ENCODE measurements around the gene DUSP28. TPM values are rescaled to one million over a fixed set of nuclear protein-coding genes. Genes with fewer than 3 reads are reported as not detected.

DUSP28 gene
- total and polyA plus RNA-seq, 2 of the 13 experiments (the other 11 are each of a cell fraction or from before 2014, with no cell fraction given) = 5.2 to 8.6 TPM

DNA sequence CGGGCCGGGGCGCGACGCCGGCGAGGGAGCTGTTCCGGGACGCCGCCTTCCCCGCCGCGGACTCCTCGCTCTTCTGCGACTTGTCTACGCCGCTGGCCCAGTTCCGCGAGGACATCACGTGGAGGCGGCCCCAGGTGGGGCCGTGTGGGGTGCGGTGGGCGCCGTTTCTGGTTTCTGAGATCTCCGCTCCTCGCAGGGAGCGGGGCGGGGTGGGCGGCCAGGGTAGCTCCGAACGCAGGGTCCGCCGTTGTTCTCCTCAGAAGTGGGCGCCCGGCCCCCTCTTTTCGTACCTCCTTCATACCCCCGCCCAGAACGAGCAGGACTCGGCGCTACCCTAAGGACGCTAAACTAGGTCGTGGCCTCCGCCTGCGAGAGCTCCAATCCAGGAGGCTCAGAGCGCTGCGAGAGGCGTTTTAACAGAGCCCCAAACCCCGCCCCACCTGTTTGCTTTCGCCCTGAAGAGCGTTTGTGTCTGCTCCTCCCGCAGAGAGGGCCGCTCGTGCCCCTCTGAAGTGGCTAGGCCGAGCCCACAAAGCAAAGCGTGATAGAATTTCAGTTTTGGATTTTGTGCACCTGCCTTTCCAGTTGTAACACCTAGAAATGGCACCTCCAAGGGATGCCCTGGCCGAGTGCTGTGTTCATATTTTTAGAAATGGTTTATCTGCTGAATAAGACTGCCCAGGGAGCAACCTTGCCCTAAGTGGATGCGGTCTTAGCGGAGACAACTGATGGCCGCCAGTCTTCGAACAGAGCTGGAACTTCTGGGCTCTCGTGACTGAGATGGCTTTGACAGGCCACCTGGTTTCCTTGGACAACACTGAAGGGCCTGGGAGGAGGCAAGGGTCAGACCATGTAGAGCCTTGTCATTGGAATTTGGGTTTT, 27.0 kb downstream of the DUSP28 start (continued):
- TF ChIP-seq, protein P1, sequence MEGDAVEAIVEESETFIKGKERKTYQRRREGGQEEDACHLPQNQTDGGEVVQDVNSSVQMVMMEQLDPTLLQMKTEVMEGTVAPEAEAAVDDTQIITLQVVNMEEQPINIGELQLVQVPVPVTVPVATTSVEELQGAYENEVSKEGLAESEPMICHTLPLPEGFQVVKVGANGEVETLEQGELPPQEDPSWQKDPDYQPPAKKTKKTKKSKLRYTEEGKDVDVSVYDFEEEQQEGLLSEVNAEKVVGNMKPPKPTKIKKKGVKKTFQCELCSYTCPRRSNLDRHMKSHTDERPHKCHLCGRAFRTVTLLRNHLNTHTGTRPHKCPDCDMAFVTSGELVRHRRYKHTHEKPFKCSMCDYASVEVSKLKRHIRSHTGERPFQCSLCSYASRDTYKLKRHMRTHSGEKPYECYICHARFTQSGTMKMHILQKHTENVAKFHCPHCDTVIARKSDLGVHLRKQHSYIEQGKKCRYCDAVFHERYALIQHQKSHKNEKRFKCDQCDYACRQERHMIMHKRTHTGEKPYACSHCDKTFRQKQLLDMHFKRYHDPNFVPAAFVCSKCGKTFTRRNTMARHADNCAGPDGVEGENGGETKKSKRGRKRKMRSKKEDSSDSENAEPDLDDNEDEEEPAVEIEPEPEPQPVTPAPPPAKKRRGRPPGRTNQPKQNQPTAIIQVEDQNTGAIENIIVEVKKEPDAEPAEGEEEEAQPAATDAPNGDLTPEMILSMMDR (CRISPR knock-in tag; IDR thresholded peaks at IDR 0.05) = peak; percentile 16
- no peak for TF ChIP-seq ZNF777 (CRISPR knock-in tag; IDR thresholded peaks at IDR 0.05)
- TF ChIP-seq ZFP36L2 (CRISPR knock-in tag; IDR thresholded peaks at IDR 0.05) = no peak
- peak; percentile 8; the same call in 1 of the 2 replicates for TF ChIP-seq ZNF446 (CRISPR knock-in tag; IDR thresholded peaks at IDR 0.05)
- TF ChIP-seq, protein P2, sequence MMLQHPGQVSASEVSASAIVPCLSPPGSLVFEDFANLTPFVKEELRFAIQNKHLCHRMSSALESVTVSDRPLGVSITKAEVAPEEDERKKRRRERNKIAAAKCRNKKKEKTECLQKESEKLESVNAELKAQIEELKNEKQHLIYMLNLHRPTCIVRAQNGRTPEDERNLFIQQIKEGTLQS (CRISPR knock-in tag; IDR thresholded peaks at IDR 0.05) = no peak; the same call in 1 of the 2 replicates
- no peak for TF ChIP-seq PAF1 (CRISPR knock-in tag; IDR thresholded peaks at IDR 0.05)
- TF ChIP-seq FOXJ3 (CRISPR knock-in tag; IDR thresholded peaks at IDR 0.05; ENCODE audit: borderline replicate concordance) = no peak
- no peak for TF ChIP-seq RBM22 (optimal IDR thresholded peaks at IDR 0.05; ENCODE audit: low read length)
- peak; percentile 19; the same call in 1 of the 2 replicates for TF ChIP-seq CBFB (CRISPR knock-in tag; IDR thresholded peaks at IDR 0.05)
- no peak for TF ChIP-seq NFRKB (IDR thresholded peaks at IDR 0.05)
- peak; percentile 90; the same call in 1 of the 2 replicates for TF ChIP-seq CCDC6 (CRISPR knock-in tag; IDR thresholded peaks at IDR 0.05)
- TF ChIP-seq, protein P3, sequence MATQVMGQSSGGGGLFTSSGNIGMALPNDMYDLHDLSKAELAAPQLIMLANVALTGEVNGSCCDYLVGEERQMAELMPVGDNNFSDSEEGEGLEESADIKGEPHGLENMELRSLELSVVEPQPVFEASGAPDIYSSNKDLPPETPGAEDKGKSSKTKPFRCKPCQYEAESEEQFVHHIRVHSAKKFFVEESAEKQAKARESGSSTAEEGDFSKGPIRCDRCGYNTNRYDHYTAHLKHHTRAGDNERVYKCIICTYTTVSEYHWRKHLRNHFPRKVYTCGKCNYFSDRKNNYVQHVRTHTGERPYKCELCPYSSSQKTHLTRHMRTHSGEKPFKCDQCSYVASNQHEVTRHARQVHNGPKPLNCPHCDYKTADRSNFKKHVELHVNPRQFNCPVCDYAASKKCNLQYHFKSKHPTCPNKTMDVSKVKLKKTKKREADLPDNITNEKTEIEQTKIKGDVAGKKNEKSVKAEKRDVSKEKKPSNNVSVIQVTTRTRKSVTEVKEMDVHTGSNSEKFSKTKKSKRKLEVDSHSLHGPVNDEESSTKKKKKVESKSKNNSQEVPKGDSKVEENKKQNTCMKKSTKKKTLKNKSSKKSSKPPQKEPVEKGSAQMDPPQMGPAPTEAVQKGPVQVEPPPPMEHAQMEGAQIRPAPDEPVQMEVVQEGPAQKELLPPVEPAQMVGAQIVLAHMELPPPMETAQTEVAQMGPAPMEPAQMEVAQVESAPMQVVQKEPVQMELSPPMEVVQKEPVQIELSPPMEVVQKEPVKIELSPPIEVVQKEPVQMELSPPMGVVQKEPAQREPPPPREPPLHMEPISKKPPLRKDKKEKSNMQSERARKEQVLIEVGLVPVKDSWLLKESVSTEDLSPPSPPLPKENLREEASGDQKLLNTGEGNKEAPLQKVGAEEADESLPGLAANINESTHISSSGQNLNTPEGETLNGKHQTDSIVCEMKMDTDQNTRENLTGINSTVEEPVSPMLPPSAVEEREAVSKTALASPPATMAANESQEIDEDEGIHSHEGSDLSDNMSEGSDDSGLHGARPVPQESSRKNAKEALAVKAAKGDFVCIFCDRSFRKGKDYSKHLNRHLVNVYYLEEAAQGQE (IDR thresholded peaks at IDR 0.05; ENCODE audit: borderline replicate concordance in 1 of 2, low read depth in 1 of 2, low read length in 2 of 2) = no peak
- no peak for TF ChIP-seq ZNF441 (CRISPR knock-in tag; IDR thresholded peaks at IDR 0.05; ENCODE audit: borderline replicate concordance)
- 0 out of 2 replicates have a peak, but pooled peaks have one; percentile 85 for TF ChIP-seq ZNF251 (CRISPR knock-in tag; IDR thresholded peaks at IDR 0.05)
- peak; percentile 36; the same call in 1 of the 2 replicates for TF ChIP-seq MEF2D (CRISPR knock-in tag; IDR thresholded peaks at IDR 0.05)
- TF ChIP-seq RARG (CRISPR knock-in tag; IDR thresholded peaks at IDR 0.05; ENCODE audit: low read depth) = 0 out of 2 replicates have a peak, but pooled peaks have one; percentile 1
- TF ChIP-seq, protein P4, sequence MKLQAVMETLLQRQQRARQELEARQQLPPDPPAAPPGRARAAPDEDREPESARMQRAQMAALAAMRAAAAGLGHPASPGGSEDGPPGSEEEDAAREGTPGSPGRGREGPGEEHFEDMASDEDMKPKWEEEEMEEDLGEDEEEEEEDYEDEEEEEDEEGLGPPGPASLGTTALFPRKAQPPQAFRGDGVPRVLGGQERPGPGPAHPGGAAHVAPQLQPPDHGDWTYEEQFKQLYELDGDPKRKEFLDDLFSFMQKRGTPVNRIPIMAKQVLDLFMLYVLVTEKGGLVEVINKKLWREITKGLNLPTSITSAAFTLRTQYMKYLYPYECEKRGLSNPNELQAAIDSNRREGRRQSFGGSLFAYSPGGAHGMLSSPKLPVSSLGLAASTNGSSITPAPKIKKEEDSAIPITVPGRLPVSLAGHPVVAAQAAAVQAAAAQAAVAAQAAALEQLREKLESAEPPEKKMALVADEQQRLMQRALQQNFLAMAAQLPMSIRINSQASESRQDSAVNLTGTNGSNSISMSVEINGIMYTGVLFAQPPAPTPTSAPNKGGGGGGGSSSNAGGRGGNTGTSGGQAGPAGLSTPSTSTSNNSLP (IDR thresholded peaks at IDR 0.05; ENCODE audit: low read depth, low read length) = no peak
- TF ChIP-seq GTF2F1 (IDR thresholded peaks at IDR 0.05; ENCODE audit: low read length) = no peak
- peak; percentile 17; the same call in 1 of the 2 replicates for TF ChIP-seq ZBTB7B (CRISPR knock-in tag; IDR thresholded peaks at IDR 0.05)
- TF ChIP-seq, protein P5, sequence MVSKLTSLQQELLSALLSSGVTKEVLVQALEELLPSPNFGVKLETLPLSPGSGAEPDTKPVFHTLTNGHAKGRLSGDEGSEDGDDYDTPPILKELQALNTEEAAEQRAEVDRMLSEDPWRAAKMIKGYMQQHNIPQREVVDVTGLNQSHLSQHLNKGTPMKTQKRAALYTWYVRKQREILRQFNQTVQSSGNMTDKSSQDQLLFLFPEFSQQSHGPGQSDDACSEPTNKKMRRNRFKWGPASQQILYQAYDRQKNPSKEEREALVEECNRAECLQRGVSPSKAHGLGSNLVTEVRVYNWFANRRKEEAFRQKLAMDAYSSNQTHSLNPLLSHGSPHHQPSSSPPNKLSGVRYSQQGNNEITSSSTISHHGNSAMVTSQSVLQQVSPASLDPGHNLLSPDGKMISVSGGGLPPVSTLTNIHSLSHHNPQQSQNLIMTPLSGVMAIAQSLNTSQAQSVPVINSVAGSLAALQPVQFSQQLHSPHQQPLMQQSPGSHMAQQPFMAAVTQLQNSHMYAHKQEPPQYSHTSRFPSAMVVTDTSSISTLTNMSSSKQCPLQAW (CRISPR knock-in tag; IDR thresholded peaks at IDR 0.05) = peak; percentile 46; the same call in 1 of the 2 replicates
